Chondrocyte (in vitro differentiated cells): ENCODE measurements around the gene OLIG2. TPM values are rescaled to one million over a fixed set of nuclear protein-coding genes. Genes with fewer than 3 reads are reported as not detected.

Experiments
- DNase-seq: peaks from one replicate; pipeline ENCODE4 v3.0.0; 2021; ENCODE audit warnings: mixed read lengths, low spot score
- H3K27ac Mint-ChIP-seq: one replicate; pipeline ENCODE4 v1.8.0; 2021; ENCODE audit warnings: mild to moderate bottlenecking, moderate library complexity, mixed read lengths; ENCODE audit not compliant: unreplicated experiment
- H3K27me3 Mint-ChIP-seq: 2 replicates; pipeline ENCODE4 v1.8.0; 2021; ENCODE audit warnings: low read depth, mixed read lengths
- H3K36me3 Mint-ChIP-seq: 2 replicates; pipeline ENCODE4 v1.8.0; 2021; ENCODE audit warnings: low read depth, mixed read lengths
- H3K4me1 Mint-ChIP-seq: 2 replicates; pipeline ENCODE4 v1.8.0; 2021; ENCODE audit warnings: low read depth, mild to moderate bottlenecking, mixed read lengths
- H3K4me3 Mint-ChIP-seq: one replicate; pipeline ENCODE4 v1.8.0; 2021; ENCODE audit warnings: mild to moderate bottlenecking, moderate library complexity, mixed read lengths; ENCODE audit not compliant: unreplicated experiment
- H3K9me3 Mint-ChIP-seq: 2 replicates; pipeline ENCODE4 v1.8.0; 2021; ENCODE audit warnings: low read depth, mixed read lengths
- CTCF ChIP-seq: fragments of 200-600 bp; sonication (generic); IDR thresholded peaks from 2 replicates; pipeline ENCODE4 v1.5.0; 2021; ENCODE audit warnings: antibody characterized with exemption, mild to moderate bottlenecking, moderate library complexity
- total RNA-seq: library from RNA; stranded (reverse); gene quantifications from 3 replicates; pipeline ENCODE4 v1.2.1, GENCODE V29; 2021

OLIG2 gene
- total RNA-seq, 1 donor from 2014 or later, result 0.50 TPM

- Mint-ChIP-seq H3K27ac (no peak overlapping the region), H3K27me3 (peaks cover 45% of the 10 kb centered on the region)
- DNase-seq, result no peak
These were observed 31.4 kb upstream of the OLIG2 start for GRCh38 chr21:32994305-32994704.

GRCh38 chr21:33007747-33008146 is 18.0 kb upstream of the OLIG2 start:
- Mint-ChIP-seq H3K4me1 (peaks cover 5% of the 10 kb centered on the region), H3K36me3 (no peaks in the 10 kb centered on the region), H3K27ac (no peak overlapping the region), H3K9me3 (peaks cover 5% of the 10 kb centered on the region), H3K27me3 (peaks cover 21% of the 10 kb centered on the region), H3K4me3 (no peak overlapping the region)
- TF ChIP-seq CTCF, result no peak
- DNase-seq, result no peak

More at GRCh38 chr21:32994305-32994704, 31.4 kb upstream of the OLIG2 start:
- Mint-ChIP-seq H3K36me3 (no peaks in the 10 kb centered on the region), H3K4me1 (no peaks in the 10 kb centered on the region), H3K9me3 (peaks cover 4% of the 10 kb centered on the region), H3K4me3 (no peak overlapping the region)
- peak; percentile 80 for TF ChIP-seq CTCF

- DNase-seq, result no peak
- H3K36me3 Mint-ChIP-seq, result no peaks in the 10 kb centered on the region
- peaks cover 24% of the 10 kb centered on the region for H3K27me3 Mint-ChIP-seq
- TF ChIP-seq CTCF, result no peak
- H3K27ac Mint-ChIP-seq, result no peak overlapping the region
- no peak overlapping the region for H3K4me3 Mint-ChIP-seq
- peaks cover 7% of the 10 kb centered on the region for H3K9me3 Mint-ChIP-seq
- H3K4me1 Mint-ChIP-seq, result peaks cover 5% of the 10 kb centered on the region
These were observed 17.2 kb upstream of the OLIG2 start for GRCh38 chr21:33008333-33009051.

- DNase-seq, result no peak
- no peak for TF ChIP-seq CTCF
- Mint-ChIP-seq H3K27ac (no peak overlapping the region), H3K27me3 (peaks cover 32% of the 10 kb centered on the region), H3K4me3 (no peak overlapping the region), H3K4me1 (peaks cover 5% of the 10 kb centered on the region), H3K9me3 (peaks cover 7% of the 10 kb centered on the region), H3K36me3 (no peaks in the 10 kb centered on the region)
These were observed 14.8 kb upstream of the OLIG2 start for GRCh38 chr21:33010931-33011330.

- peak overlapping the region; percentile 46 for H3K27ac Mint-ChIP-seq
- H3K36me3 Mint-ChIP-seq, result no peaks in the 10 kb centered on the region
- DNase-seq, result no peak
- H3K9me3 Mint-ChIP-seq, result peaks cover 7% of the 10 kb centered on the region
- no peak overlapping the region for H3K4me3 Mint-ChIP-seq
- no peak for TF ChIP-seq CTCF
- H3K4me1 Mint-ChIP-seq, result peaks cover 5% of the 10 kb centered on the region
- peaks cover 37% of the 10 kb centered on the region for H3K27me3 Mint-ChIP-seq
These were observed 14.3 kb upstream of the OLIG2 start for GRCh38 chr21:33011462-33011861.
